RPMI8226 (cell line): ENCODE results near the gene AGTRAP.

Experiments used
- DNase-seq: peaks from one replicate; pipeline ENCODE4 v3.0.0-alpha.2; 2015

Gene AGTRAP

GRCh38 chr1:11736746-11737639, 1.1 kb downstream of the AGTRAP start:
- peak; percentile 78 for DNase-seq

DNA sequence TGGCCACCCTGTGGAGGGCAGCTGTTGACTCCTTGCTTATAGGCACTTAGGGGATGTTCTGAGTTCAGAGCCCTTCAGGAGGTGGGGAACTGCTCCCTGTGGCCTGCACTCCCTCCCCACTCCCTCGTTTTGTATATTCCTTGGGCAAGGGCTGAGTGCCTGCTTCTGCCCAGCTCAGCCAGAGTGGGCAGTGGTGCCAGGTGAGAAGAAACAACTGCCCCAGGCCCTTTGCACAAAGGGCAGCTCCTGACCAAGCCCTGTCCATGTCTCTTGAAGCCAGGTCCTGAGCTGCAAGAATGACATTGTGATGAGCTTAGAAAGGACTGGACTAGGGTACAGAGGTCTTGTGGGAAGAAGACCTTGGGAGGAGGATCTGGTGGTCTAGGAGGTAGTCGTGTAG, 2.2 kb downstream of the AGTRAP start:
- DNase-seq = no peak

DNA sequence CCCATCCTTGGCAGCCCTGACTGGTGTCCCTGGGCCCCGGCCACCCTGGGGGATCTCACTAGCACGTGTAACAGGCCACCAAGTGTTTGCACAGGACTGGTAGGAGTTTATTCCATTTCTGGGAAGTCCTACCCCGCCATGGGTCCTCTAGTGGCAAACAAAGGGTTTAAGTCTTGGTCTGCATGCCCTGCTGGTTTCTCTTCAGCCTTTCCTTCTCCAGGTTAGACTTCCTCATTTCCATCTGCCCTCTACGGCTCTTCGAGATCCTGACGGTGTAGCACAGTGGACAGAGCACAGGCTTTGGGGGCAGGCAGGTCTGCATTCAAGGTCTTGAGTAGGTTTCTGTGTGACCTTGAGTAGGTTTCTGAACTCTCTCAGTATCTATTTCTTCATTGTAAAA, 2.8 kb downstream of the AGTRAP start:
- DNase-seq = no peak

DNA sequence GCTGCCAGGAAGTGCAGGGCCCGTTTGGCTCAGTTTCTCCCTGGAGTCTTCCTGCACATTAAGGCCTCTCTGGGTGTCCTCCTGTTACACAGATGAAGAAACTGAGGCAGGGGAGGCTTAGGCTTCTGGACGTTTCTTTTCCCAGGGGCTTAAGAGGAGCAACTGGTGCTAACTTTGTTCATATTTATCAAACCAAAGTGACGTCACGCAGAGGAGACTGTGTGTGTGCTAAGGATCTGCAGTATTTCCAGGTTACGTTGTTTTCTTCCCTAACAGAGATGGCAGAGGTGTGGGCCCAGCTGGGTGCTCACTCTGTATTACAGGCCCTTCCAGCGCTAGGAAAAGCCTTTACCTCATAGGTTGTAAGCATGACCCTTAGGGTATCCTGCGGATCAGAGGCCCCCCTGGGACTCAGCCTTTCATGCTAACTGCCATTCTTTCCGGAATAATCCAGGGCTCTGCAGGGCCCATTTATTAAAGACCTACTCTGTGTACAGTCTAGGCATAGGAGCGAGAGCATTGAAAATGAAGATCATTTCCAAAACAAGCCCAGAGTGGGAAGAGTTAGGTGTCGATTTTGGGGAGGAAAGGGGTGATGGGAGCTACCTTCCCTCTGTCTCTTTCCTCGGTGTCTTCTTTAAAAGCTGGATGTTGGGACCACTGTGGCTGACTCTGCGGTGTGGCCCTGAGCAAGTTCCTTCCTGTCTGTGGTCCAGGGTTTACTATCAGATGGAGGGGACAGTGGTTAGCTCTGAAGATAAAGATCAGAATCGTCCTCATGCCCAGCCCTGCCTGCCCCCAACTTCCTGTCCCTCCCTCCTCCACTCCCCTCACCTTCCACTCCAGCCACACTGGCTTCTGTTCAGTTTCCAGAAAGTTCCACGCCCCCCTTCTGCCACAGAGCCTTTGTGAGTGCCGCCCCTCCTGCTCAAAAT, 4.6 kb downstream of the AGTRAP start:
- DNase-seq = no peak

DNA sequence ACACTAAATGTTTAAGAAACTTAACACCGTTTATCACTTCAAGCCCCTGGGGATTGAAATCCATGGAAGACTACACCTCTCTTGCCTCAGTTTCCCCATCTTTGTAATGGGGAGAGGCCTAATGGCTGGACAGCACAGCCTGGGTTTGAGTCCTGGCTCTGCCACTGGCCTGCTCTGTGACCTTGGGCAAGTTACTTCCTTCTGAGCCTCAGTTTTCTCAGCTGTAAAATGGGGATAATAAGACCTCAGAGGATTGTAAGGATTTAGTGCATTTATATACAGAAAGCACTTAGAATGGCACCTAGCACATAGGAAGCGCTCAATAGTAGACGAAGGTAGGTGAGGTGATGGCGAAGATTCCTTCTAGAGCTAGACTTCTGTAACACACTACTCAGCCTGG, 5.5 kb downstream of the AGTRAP start:
- DNase-seq = no peak

DNA sequence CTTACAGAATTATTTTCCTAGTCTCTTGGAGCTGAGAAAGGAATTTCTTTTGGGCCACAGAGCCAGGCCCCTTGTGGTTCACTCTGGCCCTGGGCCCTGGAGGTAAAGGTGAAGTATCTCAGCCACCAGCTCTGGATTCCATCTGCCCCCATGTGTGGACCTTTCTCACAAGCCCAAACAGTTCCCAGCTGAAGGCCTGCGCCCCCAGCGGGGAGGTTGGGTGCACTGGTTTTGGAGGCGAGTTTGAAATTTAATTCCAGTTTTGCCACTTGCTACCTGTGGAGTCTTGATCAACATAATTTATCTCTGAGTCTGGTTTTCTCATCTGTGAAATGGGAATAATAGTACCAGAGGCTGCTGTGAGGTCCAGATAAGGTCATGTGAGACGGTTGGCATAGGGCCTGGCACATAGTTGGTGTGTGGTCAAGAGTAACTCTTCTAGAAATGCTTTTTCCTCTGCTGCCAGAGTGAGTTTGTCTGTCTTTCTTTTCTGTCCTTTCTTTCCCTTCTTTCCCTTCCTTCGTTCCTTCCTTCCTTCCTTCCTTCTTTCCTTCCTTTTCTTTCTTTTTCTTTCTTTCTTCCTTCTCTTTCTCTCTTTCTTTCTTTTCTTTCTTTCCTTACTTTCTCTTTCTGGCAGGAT, 6.1 kb downstream of the AGTRAP start:
- DNase-seq = peak; percentile 56

DNA sequence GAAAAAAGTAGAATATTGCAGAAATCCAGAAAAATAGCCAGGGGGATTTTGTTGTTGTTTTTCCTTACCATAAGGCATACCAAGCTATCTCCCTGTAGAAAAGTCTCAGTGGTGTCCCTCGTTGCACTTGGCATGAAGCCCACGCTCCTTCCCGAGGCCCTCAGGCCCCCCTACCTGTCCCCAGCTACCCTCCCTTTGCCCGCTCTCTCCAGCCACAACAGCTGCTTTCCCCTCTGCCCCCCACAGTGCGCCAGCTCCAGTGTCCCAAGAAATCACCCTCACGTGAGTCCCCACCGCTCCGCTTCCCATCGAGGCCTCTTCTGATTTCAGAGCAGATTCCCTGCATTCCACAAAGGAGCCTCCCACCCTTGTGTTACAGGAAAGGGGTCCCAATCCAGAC, 8.4 kb downstream of the AGTRAP start:
- DNase-seq = no peak

DNA sequence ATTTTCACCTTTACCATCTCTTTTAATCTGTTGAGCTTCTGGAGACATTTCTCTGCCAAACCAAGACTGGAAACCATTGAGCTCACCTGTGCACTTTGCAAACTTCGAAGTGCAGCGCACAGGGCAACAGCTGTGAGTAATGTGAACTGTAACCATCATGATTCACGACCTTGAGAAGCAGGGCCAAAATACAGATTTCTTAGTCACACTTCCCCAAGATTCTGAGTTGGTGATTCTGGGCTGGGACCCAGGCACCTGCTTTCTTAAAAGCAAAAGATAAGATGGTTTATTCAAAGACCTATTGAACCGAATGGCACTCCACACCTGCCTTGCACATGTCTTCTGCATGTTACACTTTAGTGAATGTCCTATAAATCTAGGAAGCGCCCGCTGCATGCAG, 10.2 kb downstream of the AGTRAP start:
- DNase-seq = no peak

GRCh38 chr1:11746795-11747487, 11.0 kb downstream of the AGTRAP start:
- DNase-seq = no peak

DNA sequence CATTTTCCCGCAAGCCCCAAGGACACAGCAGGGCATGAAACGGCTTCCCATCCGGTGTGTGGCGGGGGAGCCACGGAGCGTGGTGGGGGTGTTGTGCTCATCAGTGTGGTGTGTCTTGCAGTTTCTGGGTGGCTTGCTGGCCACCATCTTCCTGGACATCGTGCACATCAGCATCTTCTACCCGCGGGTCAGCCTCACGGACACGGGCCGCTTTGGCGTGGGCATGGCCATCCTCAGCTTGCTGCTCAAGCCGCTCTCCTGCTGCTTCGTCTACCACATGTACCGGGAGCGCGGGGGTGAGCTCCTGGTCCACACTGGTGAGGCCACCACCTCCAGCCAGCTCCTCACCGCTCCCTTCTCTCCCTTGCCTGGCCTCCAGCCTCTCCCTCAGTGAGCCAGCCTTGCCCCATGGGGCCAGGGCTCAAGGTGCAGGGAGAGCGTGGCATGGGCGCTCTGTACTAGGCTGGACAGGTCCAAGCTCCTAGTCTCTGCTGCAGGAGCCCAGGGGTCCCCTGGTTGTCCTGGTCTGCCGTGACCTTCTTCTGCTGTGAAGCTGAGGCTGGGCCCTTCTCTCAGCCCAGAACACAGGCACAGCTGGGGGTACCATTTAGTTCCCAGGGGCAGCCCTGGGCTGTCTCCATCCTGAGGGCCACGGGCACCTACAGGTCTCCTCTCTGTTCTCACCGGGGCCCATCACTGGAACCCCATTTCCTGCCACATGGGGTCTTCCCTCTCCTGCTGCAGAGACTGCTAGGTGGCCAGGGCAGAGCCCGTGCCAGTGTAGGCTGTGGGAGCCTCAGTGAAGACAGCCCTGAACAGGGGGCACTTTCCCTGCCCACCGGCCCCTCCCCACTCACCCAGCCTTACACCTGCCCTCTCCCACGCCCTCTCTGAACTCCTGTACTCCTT, 12.6 kb downstream of the AGTRAP start:
- DNase-seq = no peak

GRCh38 chr1:11749203-11749689, 13.3 kb downstream of the AGTRAP start:
- peak; percentile 87 for DNase-seq

- DNase-seq = no peak
Measured at GRCh38 chr1:11749996-11750395, 14.1 kb downstream of the AGTRAP start.

DNA sequence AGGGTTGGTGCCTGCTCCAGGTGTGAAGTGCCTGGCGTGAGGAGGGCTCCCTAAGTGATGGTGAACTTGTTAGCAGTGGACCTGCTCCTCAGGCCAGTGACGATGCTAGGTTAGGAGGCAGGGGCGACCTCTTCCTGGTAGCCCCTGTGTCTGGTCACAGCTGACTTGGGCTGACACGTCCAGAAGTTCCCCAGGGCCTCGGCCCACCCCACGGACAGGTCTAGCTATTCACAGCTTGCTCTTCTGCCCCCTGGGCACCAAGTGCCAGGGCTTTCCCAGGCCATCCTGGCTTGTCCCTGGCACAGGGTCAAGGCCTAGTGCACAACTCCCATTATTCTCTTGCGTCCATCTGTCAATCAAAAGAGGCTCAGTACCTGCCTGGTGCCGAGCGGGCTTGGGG, 15.2 kb downstream of the AGTRAP start:
- DNase-seq = no peak

DNA sequence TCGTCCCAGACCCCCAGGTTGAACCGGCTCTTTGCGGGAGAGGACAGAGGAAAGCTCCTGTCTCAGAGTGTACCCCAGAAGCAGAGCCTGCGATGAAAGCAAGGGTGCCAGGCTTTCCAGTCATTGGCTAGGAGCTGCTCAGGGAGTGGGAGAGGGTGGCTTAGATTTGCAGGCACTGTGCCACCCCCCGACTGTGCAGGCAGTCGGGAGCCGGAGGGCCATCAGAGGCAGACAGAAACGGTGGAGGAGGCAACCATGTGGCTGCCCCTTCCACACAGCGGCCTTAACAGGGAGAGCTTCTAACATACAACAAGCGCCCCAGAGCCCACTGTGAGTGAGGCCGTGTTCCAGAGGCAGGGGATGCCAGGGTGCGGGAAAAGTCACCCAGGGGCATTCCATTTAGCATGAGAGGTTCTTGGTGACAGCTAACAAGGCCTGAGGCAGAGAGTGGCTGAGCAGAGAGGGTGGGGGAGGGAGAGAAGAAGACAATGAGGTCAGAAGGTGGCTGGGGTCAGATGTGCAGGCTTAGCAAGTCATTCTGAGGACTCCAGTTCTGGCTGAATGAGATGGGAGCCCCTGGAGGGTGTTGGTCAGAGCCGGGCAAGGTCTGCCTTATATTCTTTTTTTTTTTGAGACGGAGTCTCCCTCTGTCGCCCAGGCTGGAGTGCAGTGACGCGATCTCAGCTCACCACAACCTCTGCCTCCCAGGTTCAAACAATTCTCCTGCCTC, 16.6 kb downstream of the AGTRAP start:
- DNase-seq = no peak

DNA sequence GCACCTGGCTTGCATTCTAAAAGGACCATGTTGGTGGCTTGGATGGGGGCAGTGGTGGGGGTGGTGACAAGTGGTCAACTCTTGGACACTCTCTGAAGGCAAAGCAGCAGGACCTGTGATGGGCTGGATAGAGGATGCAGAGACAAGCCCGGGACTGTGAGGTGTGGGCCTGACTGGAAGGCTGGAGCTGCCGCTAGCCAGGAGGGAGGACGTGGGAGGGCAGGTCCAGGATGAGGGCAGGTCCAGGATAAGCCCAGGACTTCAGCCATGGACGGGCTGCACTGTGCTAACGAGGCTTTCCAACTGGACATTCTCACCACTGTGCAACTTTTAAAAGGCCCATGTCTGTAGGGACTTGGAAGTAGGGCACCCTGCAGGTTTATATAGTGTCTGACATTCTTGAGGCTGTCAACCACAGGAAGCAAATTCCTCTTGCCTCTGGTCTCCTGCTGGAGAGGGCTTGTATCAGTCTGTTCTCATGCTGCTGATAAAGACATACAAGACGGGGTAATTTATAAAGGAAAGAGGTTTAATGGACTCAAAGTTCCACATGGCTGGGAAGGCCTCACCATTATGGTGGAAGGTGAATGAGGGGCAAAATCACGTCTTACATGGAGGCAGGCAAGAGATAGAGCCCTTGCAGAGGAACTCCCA, 17.7 kb downstream of the AGTRAP start:
- DNase-seq = no peak

DNA sequence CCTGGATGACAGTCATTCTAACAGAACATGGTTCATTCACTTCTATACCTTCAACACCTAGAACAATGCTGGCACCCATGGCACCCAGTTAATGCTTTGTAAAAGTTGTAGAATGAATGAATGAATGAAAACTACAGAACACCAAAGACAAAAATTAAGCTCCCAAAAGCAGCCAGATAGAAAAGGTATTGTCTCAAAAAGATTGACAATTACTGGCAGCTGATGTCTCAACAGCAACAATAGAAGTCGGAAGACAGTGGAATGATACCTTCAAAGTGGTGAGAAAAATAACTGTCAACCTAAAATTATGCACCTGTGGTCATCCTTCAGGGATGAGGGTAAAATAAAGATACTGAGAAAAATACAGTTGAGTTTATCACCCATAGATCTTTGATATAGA, 21.1 kb downstream of the AGTRAP start:
- no peak for DNase-seq

GRCh38 chr1:11759791-11760190, 23.9 kb downstream of the AGTRAP start:
- no peak for DNase-seq

- no peak for DNase-seq
Measured at GRCh38 chr1:11761285-11761684, 25.3 kb downstream of the AGTRAP start.

- DNase-seq = peak; percentile 72
Measured at GRCh38 chr1:11761988-11762406, 26.1 kb downstream of the AGTRAP start, which contains the start of gene C1orf167. Gene C1orf167 (plus strand): TSS chr1:11762193. CDS start chr1:11764401, 2,208 bp downstream.

DNA sequence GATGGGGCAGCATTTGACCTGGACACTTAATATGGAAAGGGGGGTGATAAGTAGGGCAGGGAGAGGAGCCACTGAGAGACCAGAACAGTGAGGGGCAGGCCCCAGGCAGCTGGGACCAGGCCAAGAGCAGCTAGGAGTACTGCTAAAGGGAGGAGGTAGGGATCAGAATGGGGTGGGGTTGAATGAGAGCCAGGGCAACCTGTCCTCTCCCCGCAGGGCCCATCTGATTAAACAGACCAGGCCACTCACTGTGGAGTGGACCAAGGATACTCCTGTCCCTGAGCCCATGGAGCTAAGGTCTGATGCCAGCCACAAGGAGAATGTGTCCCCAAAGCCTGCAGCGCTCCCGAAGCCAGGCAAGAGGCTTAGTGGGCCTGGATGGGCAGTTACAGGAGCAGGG, 28.2 kb downstream of the AGTRAP start:
- no peak for DNase-seq
